ENCODE data around the gene TMEM209.
"Not testable (repeated sequence)": the region's sequence is repeated elsewhere in the genome, so short reads cannot be mapped to it uniquely, and the experiment has no call there.

TMEM209 gene

DNA sequence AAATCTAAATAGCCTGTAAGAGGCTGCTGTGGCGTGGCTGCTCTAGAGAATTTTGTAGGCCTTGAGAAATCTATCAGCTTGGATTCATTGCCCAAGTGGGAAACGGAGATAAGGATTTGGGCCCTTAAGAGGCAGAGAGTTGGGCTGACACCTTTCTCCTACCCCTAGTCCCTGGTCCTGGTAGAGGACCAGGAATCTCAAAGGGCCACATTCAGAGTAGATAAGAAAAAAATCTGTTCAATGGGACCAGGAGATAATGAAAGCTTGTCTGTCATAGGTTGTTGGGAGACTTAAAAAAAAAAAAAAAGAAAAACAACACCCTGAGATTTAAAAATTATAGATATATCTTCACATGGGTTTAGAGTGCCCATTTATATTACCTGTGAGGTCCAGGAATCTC is 17.8 kb downstream of the TMEM209 start:
- Histone ChIP-seq H3K4me3 (ENCODE audit: low read length) (no peak overlapping the region), H2BK120ac (ENCODE audit: low read depth, low read length) (no peak overlapping the region), H4K8ac (ENCODE audit: low read depth, low read length) (no peak overlapping the region), H3K56ac (ENCODE audit: low read length) (no peak overlapping the region), H3K27me3 (ENCODE audit: insufficient read depth, low read length, poor library complexity) (no peaks in the 10 kb centered on the region), H3K9ac (ENCODE audit: low read length) (no peak overlapping the region), H3K4me2 (ENCODE audit: low read length) (no peak overlapping the region), H2BK5ac (ENCODE audit: low read length) (no peak overlapping the region), H3K27ac (ENCODE audit: low read depth, low read length) (no peak overlapping the region), H2BK15ac (replicated peaks; ENCODE audit: low read depth) (no peak overlapping the region), H3K79me2 (ENCODE audit: control insufficient read depth, insufficient read depth, low read length) (no peaks in the 10 kb centered on the region), H3K36me3 (ENCODE audit: control insufficient read depth, insufficient read depth, low read length) (no peaks in the 10 kb centered on the region), H3K4me1 (ENCODE audit: control insufficient read depth, low read depth, low read length) (no peaks in the 10 kb centered on the region), H3K4ac (ENCODE audit: low read depth, low read length) (no peak overlapping the region), H3K79me1 (ENCODE audit: low read length) (peaks cover 1% of the 10 kb centered on the region), H3K18ac (ENCODE audit: low read length) (no peak overlapping the region), H3K23ac (ENCODE audit: low read length) (no peak overlapping the region), H4K5ac (ENCODE audit: low read length) (no peak overlapping the region), H2AK5ac (ENCODE audit: low read length) (no peak overlapping the region)
- no CpG with 5 or more reads among the region's 2 CpGs for WGBS (ENCODE audit: extremely low coverage, insufficient coverage, low lambda C conversion rate)
- peak; percentile 2 for DNase-seq

DNA sequence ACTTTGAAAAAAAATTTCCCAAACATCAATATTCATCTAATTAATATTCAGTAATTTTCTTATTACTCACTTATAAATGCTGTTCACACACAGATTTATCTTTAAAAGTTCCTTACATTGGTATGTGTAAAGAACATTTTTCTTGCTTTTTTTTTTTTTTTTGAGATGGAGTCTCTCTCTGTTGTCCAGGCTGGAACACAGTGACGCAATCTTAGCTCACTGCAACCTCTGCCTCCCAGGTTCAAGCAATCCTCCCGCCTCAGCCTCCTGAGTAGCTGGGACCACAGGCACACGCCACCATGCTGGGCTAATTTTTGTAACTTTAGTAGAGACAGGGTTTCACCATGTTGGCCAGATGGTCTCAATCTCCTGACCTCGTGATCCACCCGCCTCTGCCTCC is 20.9 kb downstream of the TMEM209 start:
- not testable (repeated sequence) for H3K56ac ChIP-seq (ENCODE audit: low read length); H3K79me1 ChIP-seq (ENCODE audit: low read length); H3K27ac ChIP-seq (ENCODE audit: low read depth, low read length); H2BK15ac ChIP-seq (replicated peaks; ENCODE audit: low read depth); H2BK120ac ChIP-seq (ENCODE audit: low read depth, low read length); H3K4ac ChIP-seq (ENCODE audit: low read depth, low read length); H3K4me2 ChIP-seq (ENCODE audit: low read length); H3K18ac ChIP-seq (ENCODE audit: low read length); H3K4me1 ChIP-seq (ENCODE audit: control insufficient read depth, low read depth, low read length); H3K9ac ChIP-seq (ENCODE audit: low read length); H2AK5ac ChIP-seq (ENCODE audit: low read length); H4K8ac ChIP-seq (ENCODE audit: low read depth, low read length); H3K23ac ChIP-seq (ENCODE audit: low read length); H4K5ac ChIP-seq (ENCODE audit: low read length); H3K4me3 ChIP-seq (ENCODE audit: low read length); H2BK5ac ChIP-seq (ENCODE audit: low read length); H3K36me3 ChIP-seq (ENCODE audit: control insufficient read depth, insufficient read depth, low read length); DNase-seq; H3K79me2 ChIP-seq (ENCODE audit: control insufficient read depth, insufficient read depth, low read length); H3K27me3 ChIP-seq (ENCODE audit: insufficient read depth, low read length, poor library complexity)
- WGBS (ENCODE audit: extremely low coverage, insufficient coverage, low lambda C conversion rate) = no CpG with 5 or more reads among the region's 5 CpGs

- H3K4me3 ChIP-seq (ENCODE audit: low read length) = no peak overlapping the region
- no peaks in the 10 kb centered on the region for H3K27me3 ChIP-seq (ENCODE audit: insufficient read depth, low read length, poor library complexity)
- peaks cover 1% of the 10 kb centered on the region for H3K79me1 ChIP-seq (ENCODE audit: low read length)
- no peak overlapping the region for H2BK120ac ChIP-seq (ENCODE audit: low read depth, low read length)
- H2BK5ac ChIP-seq (ENCODE audit: low read length) = no peak overlapping the region
- no peak overlapping the region for H4K5ac ChIP-seq (ENCODE audit: low read length)
- no peak overlapping the region for H2AK5ac ChIP-seq (ENCODE audit: low read length)
- H3K23ac ChIP-seq (ENCODE audit: low read length) = no peak overlapping the region
- no peaks in the 10 kb centered on the region for H3K79me2 ChIP-seq (ENCODE audit: control insufficient read depth, insufficient read depth, low read length)
- DNase-seq = no peak
- H3K4ac ChIP-seq (ENCODE audit: low read depth, low read length) = no peak overlapping the region
- no peak overlapping the region for H3K27ac ChIP-seq (ENCODE audit: low read depth, low read length)
- no peak overlapping the region for H2BK15ac ChIP-seq (replicated peaks; ENCODE audit: low read depth)
- H3K9ac ChIP-seq (ENCODE audit: low read length) = no peak overlapping the region
- H3K56ac ChIP-seq (ENCODE audit: low read length) = no peak overlapping the region
- no peak overlapping the region for H4K8ac ChIP-seq (ENCODE audit: low read depth, low read length)
- H3K4me1 ChIP-seq (ENCODE audit: control insufficient read depth, low read depth, low read length) = no peaks in the 10 kb centered on the region
- no peak overlapping the region for H3K4me2 ChIP-seq (ENCODE audit: low read length)
- H3K18ac ChIP-seq (ENCODE audit: low read length) = no peak overlapping the region
- no CpG with 5 or more reads among the region's 2 CpGs for WGBS (ENCODE audit: extremely low coverage, insufficient coverage, low lambda C conversion rate)
- H3K36me3 ChIP-seq (ENCODE audit: control insufficient read depth, insufficient read depth, low read length) = no peaks in the 10 kb centered on the region
These were observed 22.2 kb downstream of the TMEM209 start for GRCh38 chr7:130182990-130183389.

DNA sequence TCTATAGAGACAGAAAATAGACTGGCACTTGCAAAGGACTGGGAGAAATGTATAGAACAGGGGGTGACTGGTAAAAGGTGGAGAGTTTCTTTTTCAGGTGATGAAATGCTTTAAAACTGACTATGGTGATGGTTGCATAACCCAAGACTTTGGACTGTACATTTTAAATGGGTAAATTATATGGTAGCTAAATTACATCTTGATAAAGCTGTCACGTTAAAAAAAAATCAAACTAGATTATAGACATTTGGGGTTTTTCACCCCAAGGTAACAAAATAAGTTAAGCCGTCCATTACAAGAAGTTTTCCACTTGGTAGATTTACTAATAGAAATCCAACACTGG is 24.0 kb downstream of the TMEM209 start:
- Histone ChIP-seq H3K4ac (ENCODE audit: low read depth, low read length) (no peak overlapping the region), H3K23ac (ENCODE audit: low read length) (no peak overlapping the region), H2AK5ac (ENCODE audit: low read length) (no peak overlapping the region), H3K4me1 (ENCODE audit: control insufficient read depth, low read depth, low read length) (no peaks in the 10 kb centered on the region), H3K27ac (ENCODE audit: low read depth, low read length) (no peak overlapping the region), H3K79me2 (ENCODE audit: control insufficient read depth, insufficient read depth, low read length) (no peaks in the 10 kb centered on the region), H2BK15ac (replicated peaks; ENCODE audit: low read depth) (no peak overlapping the region), H2BK5ac (ENCODE audit: low read length) (no peak overlapping the region), H3K36me3 (ENCODE audit: control insufficient read depth, insufficient read depth, low read length) (no peaks in the 10 kb centered on the region), H4K5ac (ENCODE audit: low read length) (no peak overlapping the region), H3K4me3 (ENCODE audit: low read length) (no peak overlapping the region), H3K56ac (ENCODE audit: low read length) (no peak overlapping the region), H3K4me2 (ENCODE audit: low read length) (no peak overlapping the region), H3K27me3 (ENCODE audit: insufficient read depth, low read length, poor library complexity) (no peaks in the 10 kb centered on the region), H3K9ac (ENCODE audit: low read length) (no peak overlapping the region), H3K18ac (ENCODE audit: low read length) (no peak overlapping the region), H2BK120ac (ENCODE audit: low read depth, low read length) (no peak overlapping the region), H3K79me1 (ENCODE audit: low read length) (no peaks in the 10 kb centered on the region), H4K8ac (ENCODE audit: low read depth, low read length) (no peak overlapping the region)
- WGBS (ENCODE audit: extremely low coverage, insufficient coverage, low lambda C conversion rate) = no CpG with 5 or more reads among the region's 2 CpGs
- DNase-seq = no peak

GRCh38 chr7:130180571-130181262 is 24.5 kb downstream of the TMEM209 start:
- Histone ChIP-seq H2BK5ac (ENCODE audit: low read length) (no peak overlapping the region), H3K79me1 (ENCODE audit: low read length) (no peaks in the 10 kb centered on the region), H2AK5ac (ENCODE audit: low read length) (no peak overlapping the region), H3K18ac (ENCODE audit: low read length) (no peak overlapping the region), H2BK120ac (ENCODE audit: low read depth, low read length) (no peak overlapping the region), H2BK15ac (replicated peaks; ENCODE audit: low read depth) (no peak overlapping the region), H4K8ac (ENCODE audit: low read depth, low read length) (no peak overlapping the region), H3K23ac (ENCODE audit: low read length) (no peak overlapping the region), H3K56ac (ENCODE audit: low read length) (no peak overlapping the region), H3K79me2 (ENCODE audit: control insufficient read depth, insufficient read depth, low read length) (no peaks in the 10 kb centered on the region), H3K4ac (ENCODE audit: low read depth, low read length) (no peak overlapping the region), H3K36me3 (ENCODE audit: control insufficient read depth, insufficient read depth, low read length) (no peaks in the 10 kb centered on the region), H3K9ac (ENCODE audit: low read length) (no peak overlapping the region), H3K27ac (ENCODE audit: low read depth, low read length) (no peak overlapping the region), H4K5ac (ENCODE audit: low read length) (no peak overlapping the region), H3K4me3 (ENCODE audit: low read length) (no peak overlapping the region), H3K4me1 (ENCODE audit: control insufficient read depth, low read depth, low read length) (no peaks in the 10 kb centered on the region), H3K4me2 (ENCODE audit: low read length) (no peak overlapping the region), H3K27me3 (ENCODE audit: insufficient read depth, low read length, poor library complexity) (no peaks in the 10 kb centered on the region)
- no peak for DNase-seq
- no CpG with 5 or more reads among the region's 9 CpGs for WGBS (ENCODE audit: extremely low coverage, insufficient coverage, low lambda C conversion rate)

GRCh38 chr7:130179631-130180030 is 25.6 kb downstream of the TMEM209 start:
- Histone ChIP-seq H2AK5ac (ENCODE audit: low read length) (no peak overlapping the region), H3K4me1 (ENCODE audit: control insufficient read depth, low read depth, low read length) (no peaks in the 10 kb centered on the region), H3K79me1 (ENCODE audit: low read length) (no peaks in the 10 kb centered on the region), H2BK15ac (replicated peaks; ENCODE audit: low read depth) (no peak overlapping the region), H3K36me3 (ENCODE audit: control insufficient read depth, insufficient read depth, low read length) (no peaks in the 10 kb centered on the region), H3K27me3 (ENCODE audit: insufficient read depth, low read length, poor library complexity) (no peaks in the 10 kb centered on the region), H4K5ac (ENCODE audit: low read length) (no peak overlapping the region), H3K18ac (ENCODE audit: low read length) (no peak overlapping the region), H3K4me2 (ENCODE audit: low read length) (no peak overlapping the region), H3K23ac (ENCODE audit: low read length) (no peak overlapping the region), H3K79me2 (ENCODE audit: control insufficient read depth, insufficient read depth, low read length) (no peaks in the 10 kb centered on the region), H2BK5ac (ENCODE audit: low read length) (no peak overlapping the region), H3K4ac (ENCODE audit: low read depth, low read length) (no peak overlapping the region), H3K56ac (ENCODE audit: low read length) (no peak overlapping the region), H3K9ac (ENCODE audit: low read length) (no peak overlapping the region), H3K27ac (ENCODE audit: low read depth, low read length) (no peak overlapping the region), H3K4me3 (ENCODE audit: low read length) (no peak overlapping the region), H4K8ac (ENCODE audit: low read depth, low read length) (no peak overlapping the region), H2BK120ac (ENCODE audit: low read depth, low read length) (no peak overlapping the region)
- WGBS (ENCODE audit: extremely low coverage, insufficient coverage, low lambda C conversion rate) = no CpG with 5 or more reads among the region's 2 CpGs
- DNase-seq = no peak

Data from mesendoderm (in vitro differentiated cells).